Neural progenitor cell (in vitro differentiated cells): ENCODE results near the gene LMCD1.

Source experiments
- EZH2phosphoT487 ChIP-seq: fragments of 200-600 bp; sonication (generic); IDR thresholded peaks from 2 replicates; pipeline ENCODE4 v1.6.1; 2017; ENCODE audit warnings: antibody characterized with exemption
- TF ChIP-seq, protein P1 (sequence below): fragments of 200-600 bp; sonication (generic); IDR thresholded peaks from 2 replicates; pipeline ENCODE4 v1.5.1; 2017; ENCODE audit warnings: antibody characterized with exemption, mild to moderate bottlenecking

DNA sequence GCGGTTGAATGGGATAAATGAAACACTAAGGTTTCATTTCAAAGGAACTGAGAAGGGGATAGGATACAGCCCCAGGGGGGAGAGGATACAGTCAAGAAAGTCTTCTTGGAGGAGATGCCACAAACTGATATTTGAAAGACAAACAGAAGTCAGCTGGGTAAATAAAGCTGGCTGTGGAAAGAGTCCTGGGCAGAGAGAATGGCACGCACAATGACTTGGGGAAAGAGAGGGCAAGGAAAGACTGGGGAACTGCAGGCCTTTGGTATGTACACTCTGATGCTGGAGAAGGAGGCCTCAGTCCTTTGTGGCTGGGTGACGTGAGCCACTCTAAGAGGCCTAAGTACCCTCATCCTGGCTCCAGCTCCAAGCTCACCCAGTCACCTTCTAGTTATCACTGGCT lies 45.2 kb upstream of the LMCD1 start:
- TF ChIP-seq, protein P1, sequence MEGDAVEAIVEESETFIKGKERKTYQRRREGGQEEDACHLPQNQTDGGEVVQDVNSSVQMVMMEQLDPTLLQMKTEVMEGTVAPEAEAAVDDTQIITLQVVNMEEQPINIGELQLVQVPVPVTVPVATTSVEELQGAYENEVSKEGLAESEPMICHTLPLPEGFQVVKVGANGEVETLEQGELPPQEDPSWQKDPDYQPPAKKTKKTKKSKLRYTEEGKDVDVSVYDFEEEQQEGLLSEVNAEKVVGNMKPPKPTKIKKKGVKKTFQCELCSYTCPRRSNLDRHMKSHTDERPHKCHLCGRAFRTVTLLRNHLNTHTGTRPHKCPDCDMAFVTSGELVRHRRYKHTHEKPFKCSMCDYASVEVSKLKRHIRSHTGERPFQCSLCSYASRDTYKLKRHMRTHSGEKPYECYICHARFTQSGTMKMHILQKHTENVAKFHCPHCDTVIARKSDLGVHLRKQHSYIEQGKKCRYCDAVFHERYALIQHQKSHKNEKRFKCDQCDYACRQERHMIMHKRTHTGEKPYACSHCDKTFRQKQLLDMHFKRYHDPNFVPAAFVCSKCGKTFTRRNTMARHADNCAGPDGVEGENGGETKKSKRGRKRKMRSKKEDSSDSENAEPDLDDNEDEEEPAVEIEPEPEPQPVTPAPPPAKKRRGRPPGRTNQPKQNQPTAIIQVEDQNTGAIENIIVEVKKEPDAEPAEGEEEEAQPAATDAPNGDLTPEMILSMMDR = no peak
- TF ChIP-seq EZH2phosphoT487 = no peak
